ENCODE measurements around the gene NDUFA7. TPM values are rescaled to one million over a fixed set of nuclear protein-coding genes. Genes with fewer than 3 reads are reported as not detected.

Gene NDUFA7
- total RNA-seq, 1 donor from 2014 or later = 49.3 TPM

DNA sequence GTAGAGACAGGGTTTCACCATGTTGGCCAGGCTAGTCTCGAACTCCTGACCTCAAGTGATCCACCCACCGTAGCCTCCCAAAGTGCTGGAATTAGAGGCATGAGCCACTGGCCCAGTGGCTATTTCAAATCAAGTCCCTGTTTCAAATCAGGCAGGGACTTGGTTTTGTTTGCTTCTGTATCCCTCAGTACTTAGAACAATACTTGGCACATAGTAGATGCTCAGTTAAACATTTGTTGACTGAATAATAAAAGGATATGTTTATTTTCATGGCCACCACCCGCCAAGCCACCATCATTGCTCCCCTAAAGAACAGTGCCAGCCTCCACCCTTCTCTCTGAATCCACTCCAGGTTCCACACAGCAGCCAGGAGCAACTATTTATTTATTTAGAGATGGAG lies 4.3 kb upstream of the NDUFA7 start:
- Histone ChIP-seq H3K36me3 (ENCODE audit: insufficient read depth, low read length) (peaks cover 10% of the 10 kb centered on the region), H3K27me3 (ENCODE audit: insufficient read depth, low read length) (no peaks in the 10 kb centered on the region), H3K79me2 (ENCODE audit: insufficient read depth, low read length) (peaks cover 34% of the 10 kb centered on the region), H2AFZ (ENCODE audit: low read depth, low read length) (no peak overlapping the region), H4K20me1 (ENCODE audit: insufficient read depth, low read length) (peaks cover 33% of the 10 kb centered on the region), H3K9me3 (ENCODE audit: insufficient read depth, low read depth, low read length) (peaks cover 5% of the 10 kb centered on the region), H3K4me1 (ENCODE audit: insufficient read depth, low read length) (peaks cover 16% of the 10 kb centered on the region), H3K4me3 (ENCODE audit: insufficient read depth, low read depth, low read length) (no peak overlapping the region), H3K27ac (ENCODE audit: low read depth, low read length) (no peak overlapping the region), H3K9ac (ENCODE audit: low read length) (no peak overlapping the region), H3K4me2 (ENCODE audit: low read length) (no peak overlapping the region)
- DNase-seq (ENCODE audit: low read depth) = no peak
- no peak for TF ChIP-seq EZH2 (IDR thresholded peaks at IDR 0.05; ENCODE audit: insufficient read depth, low read length)
- TF ChIP-seq, protein P1, sequence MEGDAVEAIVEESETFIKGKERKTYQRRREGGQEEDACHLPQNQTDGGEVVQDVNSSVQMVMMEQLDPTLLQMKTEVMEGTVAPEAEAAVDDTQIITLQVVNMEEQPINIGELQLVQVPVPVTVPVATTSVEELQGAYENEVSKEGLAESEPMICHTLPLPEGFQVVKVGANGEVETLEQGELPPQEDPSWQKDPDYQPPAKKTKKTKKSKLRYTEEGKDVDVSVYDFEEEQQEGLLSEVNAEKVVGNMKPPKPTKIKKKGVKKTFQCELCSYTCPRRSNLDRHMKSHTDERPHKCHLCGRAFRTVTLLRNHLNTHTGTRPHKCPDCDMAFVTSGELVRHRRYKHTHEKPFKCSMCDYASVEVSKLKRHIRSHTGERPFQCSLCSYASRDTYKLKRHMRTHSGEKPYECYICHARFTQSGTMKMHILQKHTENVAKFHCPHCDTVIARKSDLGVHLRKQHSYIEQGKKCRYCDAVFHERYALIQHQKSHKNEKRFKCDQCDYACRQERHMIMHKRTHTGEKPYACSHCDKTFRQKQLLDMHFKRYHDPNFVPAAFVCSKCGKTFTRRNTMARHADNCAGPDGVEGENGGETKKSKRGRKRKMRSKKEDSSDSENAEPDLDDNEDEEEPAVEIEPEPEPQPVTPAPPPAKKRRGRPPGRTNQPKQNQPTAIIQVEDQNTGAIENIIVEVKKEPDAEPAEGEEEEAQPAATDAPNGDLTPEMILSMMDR (IDR thresholded peaks at IDR 0.05; ENCODE audit: insufficient read depth, low read depth, low read length) = no peak
- H3K9me3 Mint-ChIP-seq (ENCODE audit: unreplicated experiment) = peaks cover 7% of the 10 kb centered on the region
- no peak overlapping the region for H3K27ac Mint-ChIP-seq (ENCODE audit: unreplicated experiment)
- no peak for FAIRE-seq
- no peak overlapping the region for H3K4me3 Mint-ChIP-seq (ENCODE audit: unreplicated experiment)
- H3K36me3 Mint-ChIP-seq (ENCODE audit: low read depth, unreplicated experiment) = peaks cover 8% of the 10 kb centered on the region
- H3K27me3 Mint-ChIP-seq (ENCODE audit: low read depth, unreplicated experiment) = peaks cover 12% of the 10 kb centered on the region
- H3K4me1 Mint-ChIP-seq (ENCODE audit: low read depth, unreplicated experiment) = peaks cover 3% of the 10 kb centered on the region

DNA sequence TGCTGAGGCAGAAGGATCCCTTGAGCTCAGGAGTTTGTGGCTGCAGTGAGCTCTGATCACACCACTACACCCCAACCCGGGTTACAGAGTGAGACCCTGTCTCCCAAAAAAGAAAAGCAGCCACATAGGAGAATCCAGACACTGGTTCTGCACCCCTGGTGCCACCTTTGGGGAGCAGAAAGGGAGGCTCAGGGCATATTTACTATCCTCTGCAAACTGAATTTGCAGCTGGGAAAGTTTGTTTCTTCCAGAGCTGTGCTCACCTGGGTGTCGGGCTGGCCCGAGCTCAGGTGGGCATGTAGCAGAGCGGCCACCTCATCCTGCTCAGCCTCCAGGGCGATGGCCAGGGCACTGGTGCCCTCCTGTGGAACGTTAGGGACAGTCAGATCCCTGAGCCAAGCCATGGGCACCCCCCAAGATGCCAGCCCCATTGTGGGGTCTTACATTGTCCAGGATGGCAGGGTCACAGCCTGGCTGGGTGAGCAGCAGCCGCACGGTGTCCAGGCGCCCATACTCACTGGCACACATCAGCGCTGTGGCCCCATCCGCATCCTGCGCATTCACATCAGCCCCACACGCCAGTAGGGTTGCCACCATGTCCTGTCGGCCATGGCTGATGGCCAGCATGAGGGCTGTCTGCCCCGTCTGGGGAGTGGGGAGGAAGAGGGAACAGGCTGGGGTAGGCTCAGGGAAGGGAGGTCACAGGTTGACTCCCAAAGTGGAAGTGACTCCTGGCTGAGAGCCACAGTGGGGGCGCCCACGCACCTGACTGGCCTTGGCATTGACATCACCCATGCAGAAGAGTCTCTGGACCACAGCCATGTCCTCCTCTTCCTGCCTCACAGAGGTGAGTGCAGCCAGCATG lies 3.2 kb upstream of the NDUFA7 start:
- peaks cover 5% of the 10 kb centered on the region for H3K9me3 ChIP-seq (ENCODE audit: insufficient read depth, low read depth, low read length)
- peaks cover 10% of the 10 kb centered on the region for H3K36me3 ChIP-seq (ENCODE audit: insufficient read depth, low read length)
- peaks cover 22% of the 10 kb centered on the region for H3K4me1 ChIP-seq (ENCODE audit: insufficient read depth, low read length)
- Mint-ChIP-seq H3K9me3 (ENCODE audit: unreplicated experiment) (peaks cover 7% of the 10 kb centered on the region), H3K4me3 (ENCODE audit: unreplicated experiment) (no peak overlapping the region), H3K36me3 (ENCODE audit: low read depth, unreplicated experiment) (peaks cover 8% of the 10 kb centered on the region), H3K4me1 (ENCODE audit: low read depth, unreplicated experiment) (peaks cover 7% of the 10 kb centered on the region), H3K27ac (ENCODE audit: unreplicated experiment) (no peak overlapping the region), H3K27me3 (ENCODE audit: low read depth, unreplicated experiment) (peaks cover 4% of the 10 kb centered on the region)
- H3K27ac ChIP-seq (ENCODE audit: low read depth, low read length) = no peak overlapping the region
- TF ChIP-seq EZH2 (IDR thresholded peaks at IDR 0.05; ENCODE audit: insufficient read depth, low read length) = no peak
- TF ChIP-seq, protein P1 (IDR thresholded peaks at IDR 0.05; ENCODE audit: insufficient read depth, low read depth, low read length) = no peak
- peaks cover 33% of the 10 kb centered on the region for H4K20me1 ChIP-seq (ENCODE audit: insufficient read depth, low read length)
- no peak overlapping the region for H3K4me3 ChIP-seq (ENCODE audit: insufficient read depth, low read depth, low read length)
- H3K4me2 ChIP-seq (ENCODE audit: low read length) = no peak overlapping the region
- H3K27me3 ChIP-seq (ENCODE audit: insufficient read depth, low read length) = no peaks in the 10 kb centered on the region
- FAIRE-seq (no peak), DNase-seq (ENCODE audit: low read depth) (no peak)
- no peak overlapping the region for H2AFZ ChIP-seq (ENCODE audit: low read depth, low read length)
- peaks cover 45% of the 10 kb centered on the region for H3K79me2 ChIP-seq (ENCODE audit: insufficient read depth, low read length)
- no peak overlapping the region for H3K9ac ChIP-seq (ENCODE audit: low read length)

DNA sequence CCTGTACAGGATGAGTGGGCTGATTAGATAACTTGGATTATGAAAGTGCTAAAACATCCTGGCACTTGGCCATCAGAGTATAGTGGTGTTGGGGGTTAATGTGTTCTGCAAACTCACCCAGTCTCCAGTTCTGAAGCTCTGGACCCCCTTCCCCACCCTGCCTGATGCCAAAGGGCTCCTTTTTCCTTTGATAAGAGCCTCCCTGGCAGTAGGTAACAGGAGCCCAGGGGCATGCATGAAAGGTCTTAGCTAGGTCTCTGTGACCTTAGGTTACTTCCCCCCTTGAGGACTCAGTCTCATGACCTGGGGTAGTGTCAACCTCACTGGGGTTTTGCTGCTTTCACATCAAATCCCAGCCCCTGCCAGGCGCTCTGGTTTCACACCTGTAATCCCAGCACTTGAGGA lies 2.6 kb upstream of the NDUFA7 start:
- Histone ChIP-seq H3K9me3 (ENCODE audit: insufficient read depth, low read depth, low read length) (peaks cover 5% of the 10 kb centered on the region), H3K27me3 (ENCODE audit: insufficient read depth, low read length) (no peaks in the 10 kb centered on the region), H3K27ac (ENCODE audit: low read depth, low read length) (no peak overlapping the region), H3K4me2 (ENCODE audit: low read length) (peak overlapping the region; percentile 100), H4K20me1 (ENCODE audit: insufficient read depth, low read length) (peaks cover 33% of the 10 kb centered on the region), H3K4me1 (ENCODE audit: insufficient read depth, low read length) (peaks cover 22% of the 10 kb centered on the region), H3K79me2 (ENCODE audit: insufficient read depth, low read length) (peaks cover 47% of the 10 kb centered on the region), H3K4me3 (ENCODE audit: insufficient read depth, low read depth, low read length) (no peak overlapping the region), H3K9ac (ENCODE audit: low read length) (no peak overlapping the region), H3K36me3 (ENCODE audit: insufficient read depth, low read length) (peaks cover 10% of the 10 kb centered on the region), H2AFZ (ENCODE audit: low read depth, low read length) (no peak overlapping the region)
- H3K4me1 Mint-ChIP-seq (ENCODE audit: low read depth, unreplicated experiment) = peaks cover 7% of the 10 kb centered on the region
- FAIRE-seq = no peak
- peak overlapping the region; percentile 100 for H3K4me3 Mint-ChIP-seq (ENCODE audit: unreplicated experiment)
- peak overlapping the region; percentile 3 for H3K27ac Mint-ChIP-seq (ENCODE audit: unreplicated experiment)
- H3K36me3 Mint-ChIP-seq (ENCODE audit: low read depth, unreplicated experiment) = peaks cover 8% of the 10 kb centered on the region
- H3K27me3 Mint-ChIP-seq (ENCODE audit: low read depth, unreplicated experiment) = peaks cover 4% of the 10 kb centered on the region
- TF ChIP-seq, protein P1 (IDR thresholded peaks at IDR 0.05; ENCODE audit: insufficient read depth, low read depth, low read length) = no peak
- no peak for TF ChIP-seq EZH2 (IDR thresholded peaks at IDR 0.05; ENCODE audit: insufficient read depth, low read length)
- peaks cover 7% of the 10 kb centered on the region for H3K9me3 Mint-ChIP-seq (ENCODE audit: unreplicated experiment)
- no peak for DNase-seq (ENCODE audit: low read depth)
